ENCODE data around the gene SYT1. TPM values are rescaled to one million over a fixed set of nuclear protein-coding genes. Genes with fewer than 3 reads are reported as not detected.
A peak's percentile ranks its signal among the peaks of the same experiment; 100 is the strongest.

Gene SYT1
- total and polyA plus RNA-seq, 2 donors (not counting 3 experiments of a cell fraction or from before 2014, with no cell fraction given), result 3.2 to 15.3 TPM

GRCh38 chr12:79329933-79330332 lies 465.4 kb downstream of the SYT1 start:
- no peaks in the 10 kb centered on the region for H3K9me3 ChIP-seq (replicated peaks; ENCODE audit: control insufficient read depth, insufficient read depth, low read length)
- no TSS peak for BruUV-seq (replicated peaks)
- POLR2A ChIA-PET, result no interaction called here
- H2AFZ ChIP-seq (ENCODE audit: low read depth, low read length), result no peak overlapping the region
- no peaks in the 10 kb centered on the region for H3K36me3 ChIP-seq (ENCODE audit: control insufficient read depth in 2 of 2, extremely low read depth in 1 of 2, insufficient read depth in 2 of 2, low read length in 2 of 2)
- intact Hi-C loops (cut with micrococcal nuclease), result no loop called here
- no peak overlapping the region for H3K4me2 ChIP-seq (ENCODE audit: insufficient read depth, low read length)
- H3K79me2 ChIP-seq (ENCODE audit: control insufficient read depth, insufficient read depth, low read length), result no peaks in the 10 kb centered on the region
- no peak for TF ChIP-seq FOS (IDR thresholded peaks at IDR 0.05; ENCODE audit: borderline replicate concordance, insufficient read depth, low read length)
- TF ChIP-seq EZH2 (IDR thresholded peaks at IDR 0.05; ENCODE audit: borderline replicate concordance, low read depth, low read length, severe bottlenecking), result no peak
- TF ChIP-seq MYC (IDR thresholded peaks at IDR 0.05; ENCODE audit: low read depth, low read length), result no peak
- TF ChIP-seq MAX (IDR thresholded peaks at IDR 0.05; ENCODE audit: insufficient read depth, insufficient read length), result no peak
- TF ChIP-seq GATA2 (IDR thresholded peaks at IDR 0.05; ENCODE audit: insufficient read depth, insufficient read length, low read depth, low read length), result no peak
- TF ChIP-seq JUN (IDR thresholded peaks at IDR 0.05; ENCODE audit: borderline replicate concordance, insufficient read depth, insufficient read length, low read depth), result no peak
- TF ChIP-seq POLR2AphosphoS5 (IDR thresholded peaks at IDR 0.05; ENCODE audit: insufficient read depth, low read depth, low read length), result no peak
- H3K4me3 ChIP-seq (replicated peaks in 1 of 3; ENCODE audit: insufficient read depth in 1 of 3, low read depth in 1 of 3, low read length in 3 of 3), result no peak overlapping the region
- H3K27ac ChIP-seq (ENCODE audit: insufficient read depth, low read depth, low read length), result no peak overlapping the region
- H3K4me1 ChIP-seq (ENCODE audit: control insufficient read depth, extremely low read depth, insufficient read depth, low read length), result peaks cover 5% of the 10 kb centered on the region
- no peak overlapping the region for H3K9ac ChIP-seq (replicated peaks; ENCODE audit: extremely low read depth, insufficient read depth, low read length)
- H4K20me1 ChIP-seq (replicated peaks; ENCODE audit: control insufficient read depth, extremely low read depth, insufficient read depth, low read length), result no peaks in the 10 kb centered on the region
- CTCF ChIA-PET, result interaction anchor here (1.1 to 1.3 kb wide), 2 partner anchors 32 to 859 kb away, joined by 3 read pairs; no protein-coding TSS in a partner anchor
- H3K9me1 ChIP-seq (replicated peaks; ENCODE audit: control insufficient read depth, extremely low read depth, insufficient read depth, low read length), result no peaks in the 10 kb centered on the region
- H3K27me3 ChIP-seq (ENCODE audit: control insufficient read depth in 2 of 2, insufficient read depth in 2 of 2, low read length in 2 of 2), result no peaks in the 10 kb centered on the region
- DNase-seq (ENCODE audit: low read depth, low spot score), result peak; percentile 30
- dilution Hi-C loops (cut with MboI; ENCODE audit: extremely low pct_ligation_motif_present, low sequenced_read_pairs), result no loop called here
- no peak for FAIRE-seq

GRCh38 chr12:79331870-79332269 lies 467.3 kb downstream of the SYT1 start:
- intact Hi-C loops (cut with micrococcal nuclease), result no loop called here

More at GRCh38 chr12:79331870-79332269, 467.3 kb downstream of the SYT1 start:
- no peak for TF ChIP-seq GATA2 (IDR thresholded peaks at IDR 0.05; ENCODE audit: insufficient read depth, insufficient read length, low read depth, low read length)
- no peak for TF ChIP-seq CTCF (IDR thresholded peaks at IDR 0.05; ENCODE audit: extremely low read depth in 1 of 2, insufficient read depth in 1 of 2, low read depth in 1 of 2, low read length in 2 of 2)
- no peak for TF ChIP-seq FOS (IDR thresholded peaks at IDR 0.05; ENCODE audit: borderline replicate concordance, insufficient read depth, low read length)
- no peak for TF ChIP-seq POLR2A (IDR thresholded peaks at IDR 0.05; ENCODE audit: low read depth, low read length)
- no peak for TF ChIP-seq EZH2 (IDR thresholded peaks at IDR 0.05; ENCODE audit: borderline replicate concordance, low read depth, low read length, severe bottlenecking)
- no peak for TF ChIP-seq MYC (IDR thresholded peaks at IDR 0.05; ENCODE audit: low read depth, low read length)
- no peak for TF ChIP-seq JUN (IDR thresholded peaks at IDR 0.05; ENCODE audit: borderline replicate concordance, insufficient read depth, insufficient read length, low read depth)
- no peak for TF ChIP-seq POLR2AphosphoS5 (IDR thresholded peaks at IDR 0.05; ENCODE audit: insufficient read depth, low read depth, low read length)
- CTCF ChIA-PET, result no interaction called here
- Histone ChIP-seq H3K79me2 (ENCODE audit: control insufficient read depth, insufficient read depth, low read length) (no peaks in the 10 kb centered on the region), H3K36me3 (ENCODE audit: control insufficient read depth in 2 of 2, extremely low read depth in 1 of 2, insufficient read depth in 2 of 2, low read length in 2 of 2) (no peaks in the 10 kb centered on the region), H3K4me2 (ENCODE audit: insufficient read depth, low read length) (no peak overlapping the region), H3K4me3 (replicated peaks in 1 of 3; ENCODE audit: insufficient read depth in 1 of 3, low read depth in 1 of 3, low read length in 3 of 3) (no peak overlapping the region), H3K4me1 (ENCODE audit: control insufficient read depth, extremely low read depth, insufficient read depth, low read length) (peaks cover 5% of the 10 kb centered on the region), H3K27me3 (ENCODE audit: control insufficient read depth in 2 of 2, insufficient read depth in 2 of 2, low read length in 2 of 2) (no peaks in the 10 kb centered on the region), H3K9ac (replicated peaks; ENCODE audit: extremely low read depth, insufficient read depth, low read length) (no peak overlapping the region), H4K20me1 (replicated peaks; ENCODE audit: control insufficient read depth, extremely low read depth, insufficient read depth, low read length) (no peaks in the 10 kb centered on the region), H2AFZ (ENCODE audit: low read depth, low read length) (no peak overlapping the region), H3K9me1 (replicated peaks; ENCODE audit: control insufficient read depth, extremely low read depth, insufficient read depth, low read length) (no peaks in the 10 kb centered on the region), H3K9me3 (replicated peaks; ENCODE audit: control insufficient read depth, insufficient read depth, low read length) (no peaks in the 10 kb centered on the region), H3K27ac (ENCODE audit: insufficient read depth, low read depth, low read length) (no peak overlapping the region)
- dilution Hi-C loops (cut with MboI; ENCODE audit: extremely low pct_ligation_motif_present, low sequenced_read_pairs), result no loop called here
- no TSS peak for BruUV-seq (replicated peaks)
- POLR2A ChIA-PET, result no interaction called here
- FAIRE-seq, result no peak
- DNase-seq (ENCODE audit: low read depth, low spot score), result no peak

Data from endothelial cell of umbilical vein (primary cell).